ENCODE results near the gene NPTXR. TPM values are rescaled to one million over a fixed set of nuclear protein-coding genes. Genes with fewer than 3 reads are reported as not detected.
A peak's percentile ranks its signal among the peaks of the same experiment; 100 is the strongest.

Gene NPTXR
- total and polyA plus RNA-seq, 2 of the 4 experiments (the other 2 are of a cell fraction), result 0.36 to 2.2 TPM

DNA sequence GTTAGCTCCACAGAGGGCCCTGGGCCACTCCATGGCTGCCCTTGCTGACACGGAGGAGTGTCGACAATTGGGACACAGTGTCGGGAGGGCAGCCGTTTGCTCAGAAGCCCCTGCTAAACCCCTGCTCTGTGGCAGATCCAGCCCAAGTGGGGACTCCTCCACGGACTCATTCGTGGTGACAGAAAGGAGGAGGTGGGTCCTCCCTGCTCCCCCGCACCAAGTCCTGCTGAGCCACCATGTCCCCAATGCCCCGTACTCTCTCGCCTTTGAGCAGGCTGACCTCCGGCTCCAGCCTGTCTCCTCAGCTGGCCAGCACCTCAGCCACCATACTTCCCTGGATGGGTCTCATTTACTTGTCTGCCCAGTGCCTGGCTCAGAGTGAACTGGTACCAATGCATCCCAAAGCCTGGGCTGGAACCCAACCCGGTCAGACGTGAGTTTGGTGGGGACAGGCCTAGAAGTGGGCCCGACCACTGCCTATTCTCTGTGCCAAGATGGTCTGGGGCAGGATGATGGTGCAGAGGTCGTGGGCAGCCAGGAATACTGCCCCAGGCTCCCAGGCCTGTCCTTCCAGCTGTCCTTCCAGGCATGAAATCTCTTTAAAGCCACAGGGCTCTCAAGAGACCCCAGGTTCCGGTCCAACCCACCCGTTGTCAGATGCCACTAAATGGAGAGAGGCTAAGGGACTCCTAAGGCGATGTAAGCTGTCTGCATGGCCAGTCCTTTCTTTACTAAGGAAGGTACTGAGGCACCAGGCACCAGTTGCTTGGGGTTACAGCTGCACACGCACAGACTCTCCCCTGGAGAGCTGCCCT, 23.9 kb upstream of the NPTXR start:
- POLR2A ChIA-PET (ENCODE audit: unreplicated experiment), result no interaction called here
- 88% methylated on average over 5 of the region's 18 CpGs; no CpG with 5 or more reads in 1 of the 2 experiments for WGBS, 2 experiments (ENCODE audit: extremely low coverage in 2 of 2, insufficient read length in 1 of 2)
- Histone ChIP-seq H3K4ac (ENCODE audit: low read depth, low read length) (no peak overlapping the region), H3K9me3 (ENCODE audit: control insufficient read depth, insufficient read depth, low read length) (no peaks in the 10 kb centered on the region), H3K14ac (replicated peaks; ENCODE audit: low read depth, low read length) (no peak overlapping the region), H3K36me3 (ENCODE audit: control insufficient read depth, insufficient read depth, low read length) (peaks cover 28% of the 10 kb centered on the region), H2BK5ac (ENCODE audit: low read depth, low read length, poor library complexity, severe bottlenecking) (no peak overlapping the region), H4K91ac (ENCODE audit: insufficient read depth, low read depth, low read length) (no peak overlapping the region), H2AK5ac (ENCODE audit: low read depth, low read length) (no peak overlapping the region), H2AK9ac (replicated peaks; ENCODE audit: low read depth, low read length, poor library complexity) (peak overlapping the region; percentile 3), H3K18ac (ENCODE audit: low read depth, low read length) (no peak overlapping the region), H3K4me2 (ENCODE audit: low read depth, low read length) (no peak overlapping the region), H3K27ac (ENCODE audit: insufficient read depth, low read length) (no peak overlapping the region), H4K8ac (ENCODE audit: low read depth in 2 of 2, low read length in 2 of 2) (no peak overlapping the region), H4K5ac (ENCODE audit: low read depth, low read length) (no peak overlapping the region), H2BK120ac (ENCODE audit: low read depth, low read length) (no peak overlapping the region), H2AFZ (replicated peaks; ENCODE audit: low read length, poor library complexity) (no peak overlapping the region), H3K27me3 (ENCODE audit: control insufficient read depth, insufficient read depth, low read length) (no peaks in the 10 kb centered on the region), H4K20me1 (ENCODE audit: insufficient read depth, low read length) (peaks cover 64% of the 10 kb centered on the region), H3K56ac (ENCODE audit: extremely low read depth, insufficient read depth, low read length) (no peak overlapping the region), H3K4me3 (ENCODE audit: insufficient read depth, low read depth, low read length) (no peak overlapping the region), H3K4me1 (ENCODE audit: control insufficient read depth, insufficient read depth, low read length) (no peaks in the 10 kb centered on the region; the same call in 1 of the 2 replicates), H3K9ac (ENCODE audit: low read depth, low read length) (no peak overlapping the region), H3K23ac (ENCODE audit: low read depth, low read length) (no peak overlapping the region), H3K9me1 (ENCODE audit: insufficient read depth, low read length) (no peaks in the 10 kb centered on the region), H2BK15ac (ENCODE audit: low read depth, low read length) (no peak overlapping the region), H2BK20ac (ENCODE audit: low read depth, low read length) (no peak overlapping the region), H3K79me1 (ENCODE audit: low read depth in 1 of 2, low read length in 2 of 2) (peaks cover 20 to 68% of the 10 kb centered on the region in 2 experiments)
- CTCF ChIA-PET, result interaction anchor here (1.4 kb wide), 1 partner anchor 98 kb away, joined by 4 read pairs; no protein-coding TSS in a partner anchor
- ATAC-seq (ENCODE audit: low read depth), result no peak
- dilution Hi-C loops (cut with HindIII; ENCODE audit: low sequenced_read_pairs, unreplicated experiment) (no loop called here), intact Hi-C loops (cut with micrococcal nuclease) (no loop called here), in situ Hi-C loops (cut with MboI; ENCODE audit: low sequenced_read_pairs) (loop anchor here (10.0 to 25.0 kb wide), 2 partner anchors 245 to 437 kb away; no protein-coding TSS in a partner anchor)
- TF ChIP-seq BHLHE40 (IDR thresholded peaks at IDR 0.05; ENCODE audit: low read depth, low read length) (no peak), SMC3 (IDR thresholded peaks at IDR 0.05; ENCODE audit: low read depth, low read length) (no peak), POLR2A (IDR thresholded peaks at IDR 0.05; ENCODE audit: low read depth, low read length) (no peak), MXI1 (IDR thresholded peaks at IDR 0.05; ENCODE audit: borderline replicate concordance, low read depth, low read length) (no peak), RAD21 (IDR thresholded peaks at IDR 0.05; ENCODE audit: low read length) (no peak), ELK1 (IDR thresholded peaks at IDR 0.05; ENCODE audit: borderline replicate concordance, low read depth, low read length) (no peak), CTCF (conservative IDR thresholded peaks at IDR 0.05; ENCODE audit: low read depth, low read length) (no peak), RCOR1 (IDR thresholded peaks at IDR 0.05; ENCODE audit: insufficient replicate concordance, low read length) (no peak), CEBPB (IDR thresholded peaks at IDR 0.05; ENCODE audit: low read depth, low read length) (no peak), FOS (IDR thresholded peaks at IDR 0.05; ENCODE audit: low read depth, low read length) (no peak), RFX5 (IDR thresholded peaks at IDR 0.05; ENCODE audit: low read depth, low read length) (no peak), MAFK (IDR thresholded peaks at IDR 0.05; ENCODE audit: low read depth, low read length) (no peak)
- no TSS peak for BruUV-seq (replicated peaks)
- DNase-seq, result no peak

Data from IMR-90 (cell line).